GM20431 (cell line): ENCODE results near the gene STYK1.
"Not testable (repeated sequence)": the region's sequence is repeated elsewhere in the genome, so short reads cannot be mapped to it uniquely, and the experiment has no call there.

Experiments
- in situ Hi-C: fragments of 300-500 bp; cut with MseI, MboI; formaldehyde crosslinking; loops from one replicate; pipeline ENCODE4 v1.15.0; 2020; ENCODE audit warnings: low sequenced_read_pairs; ENCODE audit not compliant: unreplicated experiment

STYK1 gene

DNA sequence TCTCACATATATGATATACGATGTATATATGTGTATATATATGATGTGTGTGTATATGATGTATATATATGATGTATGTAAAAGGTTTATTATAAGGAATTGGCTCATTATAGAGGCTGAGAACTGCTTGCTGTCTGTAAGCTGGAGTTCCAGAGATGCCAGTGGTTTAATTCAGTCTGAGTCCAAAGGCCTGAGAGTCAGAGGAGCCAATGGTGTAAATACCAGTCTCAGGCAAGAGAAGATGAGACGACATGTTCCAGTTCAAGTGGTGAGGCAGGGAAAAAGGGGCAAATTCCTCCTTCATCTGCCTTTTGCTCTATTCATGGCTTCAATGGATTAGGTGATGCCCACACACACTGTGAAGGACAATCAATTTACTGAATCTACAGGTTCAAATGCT, 17.1 kb upstream of the STYK1 start:
- in situ Hi-C loops = no loop called here

DNA sequence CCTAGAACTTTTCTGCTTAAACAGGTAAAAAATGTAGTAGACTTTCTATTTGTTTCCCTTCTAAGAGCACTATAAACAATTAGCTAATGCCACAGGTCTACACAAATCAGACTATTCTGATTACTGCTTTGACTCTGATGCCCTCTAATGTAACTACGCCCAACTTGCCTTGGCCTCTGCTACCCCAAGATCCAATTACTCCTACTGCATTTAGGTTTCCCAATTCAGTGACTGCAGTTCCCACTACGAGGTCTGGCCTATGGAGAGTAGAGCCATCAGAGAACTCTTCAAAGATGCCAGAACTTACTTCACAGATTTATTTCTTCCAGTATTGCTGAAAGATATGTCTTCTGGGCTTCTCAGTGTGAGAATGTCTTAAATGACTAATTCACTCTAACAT, 15.3 kb upstream of the STYK1 start:
- in situ Hi-C loops = no loop called here

DNA sequence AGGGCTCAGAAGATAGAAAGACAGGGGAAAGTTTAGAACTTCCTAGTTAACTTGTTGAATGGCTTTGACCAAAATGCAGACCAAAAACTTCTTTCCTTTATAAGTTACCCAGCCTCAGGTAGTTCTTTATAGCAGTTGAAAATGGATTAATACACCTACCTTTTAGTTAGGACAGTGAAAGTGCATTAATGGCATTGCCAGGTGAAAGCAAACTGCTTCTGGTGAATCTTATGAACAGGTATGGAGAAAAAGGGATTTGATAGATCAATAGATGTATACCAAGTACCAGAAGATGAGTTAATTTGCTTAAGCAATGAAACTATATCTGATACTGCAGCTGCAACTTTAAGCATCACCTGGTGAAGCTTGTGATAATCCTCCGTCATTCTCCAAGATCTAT, 14.2 kb upstream of the STYK1 start:
- in situ Hi-C loops = no loop called here

DNA sequence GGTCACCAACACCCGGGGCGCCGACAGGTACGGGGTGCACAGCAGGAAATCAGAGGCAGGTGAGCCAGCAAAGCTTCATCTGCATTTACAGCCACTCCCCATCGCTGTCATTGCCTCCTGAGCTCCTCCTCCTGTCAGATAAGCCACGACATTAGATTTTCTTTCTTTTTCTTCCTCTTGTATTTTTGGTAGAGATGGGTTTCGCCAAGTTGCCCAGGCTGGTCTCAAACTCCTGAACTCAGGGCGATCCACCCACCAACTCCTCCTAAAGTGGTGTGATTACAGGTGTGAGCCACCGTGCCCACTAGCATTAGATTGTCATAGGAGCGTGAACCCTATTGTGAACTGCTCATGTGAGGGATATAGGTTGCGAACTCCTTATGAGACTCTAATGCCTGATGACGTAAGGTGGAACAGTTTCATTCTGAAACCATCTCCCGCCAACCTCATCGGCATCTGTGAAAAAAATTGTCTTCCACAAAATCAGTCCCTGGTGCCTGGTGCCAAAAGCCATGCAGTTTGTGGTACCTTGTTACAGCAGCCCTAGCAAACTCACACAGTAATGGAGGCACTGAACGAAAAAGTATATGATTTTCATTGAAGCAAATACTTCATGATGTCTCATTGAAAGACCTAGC, 1.5 kb downstream of the STYK1 start:
- in situ Hi-C loops = no loop called here

DNA sequence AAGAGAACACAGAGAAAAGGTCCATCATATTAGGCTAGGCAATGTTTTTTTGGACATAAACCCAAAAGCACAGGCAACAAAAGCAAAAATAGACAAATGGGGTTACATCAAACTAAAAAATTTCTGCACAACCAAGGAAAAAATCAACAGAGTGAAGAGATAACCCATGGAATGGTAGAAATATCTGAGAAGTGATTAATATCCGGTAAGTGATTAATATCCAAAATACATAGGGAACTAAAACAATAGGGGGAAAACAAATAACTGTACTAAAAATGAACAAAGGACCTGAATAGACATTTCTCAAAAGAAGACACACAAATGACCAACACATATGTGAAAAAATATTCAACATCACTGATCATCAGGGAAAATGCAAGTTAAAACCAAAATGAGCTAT, 4.3 kb downstream of the STYK1 start:
- in situ Hi-C loops = no loop called here

DNA sequence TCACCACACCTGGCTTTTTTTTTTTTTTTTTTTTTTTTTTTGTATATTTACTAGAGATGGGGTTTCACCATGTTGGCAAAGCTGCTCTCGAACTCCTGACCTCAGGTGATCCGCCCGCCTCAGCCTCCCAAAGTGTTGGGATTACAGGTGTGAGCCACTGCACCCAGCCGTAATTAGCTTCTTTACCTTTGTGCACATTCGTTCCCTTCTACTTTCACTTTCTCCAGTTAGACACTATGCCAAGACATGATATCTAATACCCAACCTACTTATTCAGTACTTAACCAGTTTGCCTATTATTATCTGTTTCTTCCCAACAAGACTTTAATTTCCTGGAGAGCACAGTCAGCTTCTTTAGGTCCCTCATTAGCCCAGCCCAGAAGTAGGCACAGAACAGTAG, 5.3 kb downstream of the STYK1 start:
- in situ Hi-C loops = no loop called here

DNA sequence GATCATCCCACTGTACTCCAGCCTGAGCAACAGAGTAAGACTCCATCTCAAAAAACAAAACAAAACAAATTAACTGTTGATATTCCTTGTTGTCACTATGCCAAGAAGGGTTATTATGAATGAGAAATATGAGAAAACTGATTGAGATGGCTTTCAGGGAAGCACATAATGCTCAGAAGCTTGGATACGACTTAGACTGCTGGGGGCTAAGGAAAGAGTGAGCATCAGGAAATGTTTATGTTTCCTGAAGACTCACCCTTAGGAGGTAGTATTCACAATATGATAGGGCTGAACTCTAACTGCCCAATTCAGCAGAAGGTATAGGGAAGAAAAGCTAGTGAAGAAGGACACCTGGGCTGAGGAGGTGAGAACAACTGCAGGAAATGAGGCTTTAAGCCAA, 6.3 kb downstream of the STYK1 start:
- in situ Hi-C loops = no loop called here

DNA sequence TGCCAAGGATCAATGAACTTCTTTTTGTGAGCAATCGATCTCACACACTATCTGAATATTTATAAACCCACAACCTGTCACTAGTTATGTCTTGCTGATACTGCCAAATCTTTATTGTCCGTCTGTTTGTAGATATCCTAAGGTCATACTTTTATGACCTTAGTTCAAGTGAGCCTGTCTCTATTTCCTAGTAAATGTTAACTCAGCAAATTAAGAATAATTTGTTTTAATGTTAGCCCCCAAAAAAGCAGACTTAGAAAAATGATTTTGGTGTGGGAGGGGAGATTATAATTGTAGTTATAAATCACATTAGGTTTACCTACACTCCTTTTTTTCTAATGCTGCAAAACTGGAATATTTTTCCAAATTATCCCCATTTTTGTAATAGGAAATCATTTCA, 9.4 kb downstream of the STYK1 start:
- in situ Hi-C loops = no loop called here

DNA sequence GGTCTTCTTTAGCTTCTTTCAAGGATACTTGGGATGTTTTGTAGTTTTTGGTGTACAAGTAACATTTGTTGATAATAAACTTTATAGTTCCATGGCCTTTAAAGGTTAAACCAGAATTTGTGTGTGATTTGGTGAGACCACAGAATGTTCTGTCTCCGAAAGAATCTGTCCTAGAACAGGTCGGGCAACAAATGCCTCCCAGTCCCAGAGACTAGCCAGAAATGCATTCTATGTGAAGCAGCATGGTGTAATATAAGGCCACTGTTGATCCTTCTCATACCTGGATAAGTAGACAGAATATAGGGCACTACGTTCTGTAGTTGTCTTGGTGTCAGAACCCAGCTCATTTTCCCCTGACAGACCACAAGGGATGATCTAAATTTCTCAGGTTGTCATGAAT, 10.0 kb downstream of the STYK1 start:
- in situ Hi-C loops = no loop called here

DNA sequence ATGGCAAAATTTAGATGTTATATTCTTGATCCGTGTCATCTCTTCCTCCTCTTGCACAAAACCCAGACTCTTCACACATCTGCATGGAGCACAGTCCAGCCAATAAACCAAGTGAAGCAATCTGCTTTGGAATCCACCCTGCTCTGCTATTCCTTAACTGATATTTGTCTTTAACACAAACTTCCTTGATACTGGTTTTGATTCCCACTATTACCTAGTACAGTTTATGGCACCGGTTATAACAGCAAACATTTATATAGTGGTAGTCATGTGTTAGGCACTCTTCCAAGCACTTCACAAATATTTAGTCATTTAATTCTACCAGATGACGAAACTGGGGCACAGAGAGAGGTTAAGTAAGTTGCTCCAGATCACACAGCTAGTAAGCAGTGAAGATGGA, 12.5 kb downstream of the STYK1 start:
- in situ Hi-C loops = no loop called here

DNA sequence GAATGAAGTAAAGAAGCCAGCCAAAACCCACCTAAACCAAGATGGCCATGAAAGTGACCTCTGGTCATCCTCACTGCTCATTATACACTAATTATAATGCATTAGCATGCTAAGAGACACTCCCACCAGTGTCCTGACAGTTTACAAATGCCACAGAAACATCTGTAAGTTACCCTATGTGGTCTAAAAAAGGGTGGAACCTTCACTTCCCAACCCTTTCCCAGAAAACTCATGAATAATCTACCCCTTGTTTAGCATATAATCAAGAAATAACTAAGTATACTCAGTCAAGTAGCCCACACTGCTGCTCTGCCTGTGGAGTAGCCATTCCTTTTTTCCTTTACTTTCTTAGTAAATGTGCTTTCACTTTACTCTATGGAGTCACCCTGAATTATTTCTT, 19.8 kb downstream of the STYK1 start:
- in situ Hi-C loops = no loop called here

DNA sequence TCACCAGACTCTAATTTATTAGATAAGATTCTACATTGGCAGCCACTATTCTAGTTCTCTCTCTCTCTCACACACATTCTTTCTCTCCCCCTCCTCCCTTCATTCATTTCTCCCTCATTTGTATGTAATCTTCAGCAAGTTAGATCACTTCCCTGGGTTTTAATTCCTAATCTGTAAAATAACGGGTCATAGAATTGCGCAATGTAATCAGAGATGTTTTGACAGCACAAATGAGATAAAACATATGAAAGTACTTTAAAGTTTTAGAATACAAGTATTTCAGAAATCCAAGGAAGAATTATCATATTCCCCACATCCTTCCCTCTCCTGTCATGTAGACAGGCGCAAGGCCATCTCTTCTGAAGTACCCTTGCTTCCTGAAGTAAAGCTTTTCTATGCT, 21.7 kb downstream of the STYK1 start:
- in situ Hi-C loops = no loop called here

DNA sequence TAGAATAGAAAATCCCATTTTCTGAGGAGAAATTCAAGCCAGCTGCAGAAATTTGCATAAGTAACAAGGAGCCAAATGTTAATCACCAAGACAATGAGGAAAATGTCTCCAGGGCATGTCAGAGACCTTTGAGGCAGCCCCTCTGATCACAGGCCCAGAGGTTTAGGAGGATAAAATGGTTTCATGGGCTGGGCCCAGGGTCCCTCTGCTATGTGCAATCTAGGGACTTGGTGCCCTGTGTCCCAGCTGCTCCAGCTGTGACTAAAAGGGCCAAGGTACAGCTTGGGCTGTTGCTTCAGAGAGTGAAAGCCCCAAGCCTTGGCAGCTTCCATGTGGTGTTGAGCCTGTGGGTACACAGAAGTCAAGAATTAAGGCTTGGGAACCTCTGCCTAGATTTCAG, 27.3 kb downstream of the STYK1 start:
- in situ Hi-C loops = not testable (repeated sequence)

DNA sequence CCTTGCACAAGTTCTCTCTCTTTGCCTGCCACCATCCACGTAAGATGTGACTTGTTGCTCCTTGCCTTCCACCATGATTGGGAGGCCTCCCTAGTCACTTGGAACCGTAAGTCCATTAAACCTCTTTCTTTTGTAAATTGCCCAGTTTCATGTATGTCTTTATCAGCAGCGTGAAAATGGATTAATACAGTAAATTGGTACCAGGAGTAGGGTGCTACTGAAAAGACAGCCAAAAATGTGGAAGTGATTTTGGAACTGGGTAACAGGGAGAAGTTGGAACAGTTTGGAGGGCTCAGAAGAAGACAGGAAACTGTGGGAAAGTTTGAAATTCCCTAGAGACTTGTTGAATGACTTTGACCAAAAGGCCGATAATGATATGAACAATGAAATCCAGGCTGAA, 27.9 kb downstream of the STYK1 start:
- in situ Hi-C loops = no loop called here

DNA sequence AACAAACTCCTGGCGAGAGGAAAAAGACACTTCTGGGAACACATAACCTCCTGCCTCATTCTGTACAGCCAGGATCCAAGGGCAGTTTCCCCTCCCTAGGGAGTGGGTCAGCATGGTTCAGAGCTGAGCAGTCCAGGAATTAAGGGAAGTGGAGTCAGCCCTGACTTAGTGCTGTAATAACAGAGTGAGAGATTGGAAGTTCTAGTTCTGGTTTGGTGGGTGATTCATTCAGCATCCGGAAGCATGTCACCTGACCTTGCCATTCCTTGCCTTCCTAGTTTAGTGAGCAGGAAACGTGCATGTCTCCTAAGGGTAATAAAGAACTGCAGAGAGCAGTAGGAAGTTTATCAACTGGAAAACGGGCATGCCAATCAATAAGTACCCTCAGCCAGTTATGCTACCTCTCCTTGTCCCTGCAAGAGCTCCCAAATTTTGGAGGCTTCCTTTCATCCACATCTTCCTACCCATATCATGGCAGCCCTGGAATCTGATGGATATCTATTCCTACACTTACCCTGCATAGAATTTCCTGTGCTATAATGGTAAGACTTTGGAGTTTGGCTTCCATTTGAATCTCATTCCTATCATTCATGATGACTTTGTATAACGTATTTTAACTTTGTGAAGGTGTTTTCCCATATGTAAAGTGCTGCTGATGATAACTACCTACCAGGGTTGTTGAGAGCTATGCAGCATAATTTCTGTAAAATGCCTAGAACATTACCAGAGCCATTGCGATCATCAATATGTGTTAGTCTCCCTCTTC, 31.9 kb downstream of the STYK1 start:
- in situ Hi-C loops = no loop called here

DNA sequence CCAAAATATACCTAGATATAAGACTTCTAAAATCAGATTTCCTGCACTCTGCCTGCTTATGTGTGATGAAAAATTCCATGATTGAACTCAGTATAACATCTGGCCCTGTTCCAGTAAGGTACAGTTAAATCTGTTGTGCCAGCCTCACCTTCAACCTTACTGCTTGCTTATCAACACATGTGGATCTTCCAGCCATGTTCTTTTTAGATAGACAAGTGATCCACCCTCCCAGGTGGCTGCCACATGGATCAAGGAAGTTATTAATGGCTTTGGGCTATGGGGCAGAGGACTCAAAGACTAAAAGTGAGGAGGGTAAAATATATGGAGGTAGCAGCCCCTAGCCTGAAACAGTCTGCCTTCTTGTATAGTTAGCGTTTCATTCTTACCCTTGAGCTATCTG, 35.1 kb downstream of the STYK1 start:
- in situ Hi-C loops = no loop called here

DNA sequence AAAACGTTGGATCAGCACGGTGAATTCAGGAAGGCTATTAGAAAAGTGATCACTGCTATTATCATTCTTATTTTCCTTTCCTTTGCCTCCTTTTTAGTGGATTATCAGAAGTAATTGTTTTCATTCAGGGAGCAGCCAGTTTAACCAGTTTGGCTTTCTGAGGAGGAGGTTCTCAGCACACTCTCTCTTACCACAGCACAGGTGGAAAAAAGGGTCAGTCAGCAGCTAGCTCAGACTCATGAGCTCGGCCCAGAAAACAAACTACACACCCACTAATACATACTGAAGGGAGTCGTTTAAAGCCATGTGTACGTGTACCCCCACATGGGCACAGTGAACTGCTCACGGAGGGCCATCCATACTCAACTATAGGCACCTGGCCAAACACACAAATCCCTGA, 37.2 kb downstream of the STYK1 start:
- in situ Hi-C loops = no loop called here

DNA sequence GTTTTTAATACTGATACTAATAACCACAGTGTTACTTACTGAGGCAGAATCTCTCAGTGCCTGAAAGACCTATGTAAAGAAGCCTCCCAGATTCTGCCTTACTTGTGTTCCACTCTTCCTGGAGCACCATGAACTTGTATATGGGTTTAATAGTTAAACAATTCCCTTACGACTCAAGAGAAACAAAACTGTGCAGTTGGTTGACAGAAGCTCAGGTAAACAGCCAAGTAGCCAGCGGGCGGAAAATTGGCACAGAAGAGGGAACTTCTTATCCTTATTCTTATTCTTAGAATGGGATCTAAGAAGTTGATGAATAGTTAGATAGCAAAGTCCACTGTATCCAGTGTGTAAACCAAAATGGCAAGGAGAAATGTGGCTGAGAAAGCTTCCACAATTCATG, 37.7 kb downstream of the STYK1 start:
- in situ Hi-C loops = no loop called here

DNA sequence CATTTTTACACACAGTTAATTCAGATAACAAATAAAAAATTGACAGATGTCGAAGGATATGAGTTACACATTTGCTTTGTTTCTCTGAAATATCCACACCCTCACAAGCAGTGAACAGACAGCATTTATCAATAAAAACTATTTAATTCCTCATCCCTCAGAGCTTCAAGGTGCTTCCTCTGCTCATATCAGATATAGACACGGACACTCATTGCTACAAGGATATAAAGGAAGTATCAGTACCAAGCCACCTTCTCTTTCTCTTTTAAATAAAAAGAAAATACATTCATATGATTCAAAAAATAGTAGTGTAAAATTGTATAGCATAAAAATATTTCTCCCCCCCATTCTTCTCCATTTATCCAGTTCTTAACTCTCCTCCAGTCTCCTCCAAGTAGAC, 38.5 kb downstream of the STYK1 start:
- in situ Hi-C loops = no loop called here

DNA sequence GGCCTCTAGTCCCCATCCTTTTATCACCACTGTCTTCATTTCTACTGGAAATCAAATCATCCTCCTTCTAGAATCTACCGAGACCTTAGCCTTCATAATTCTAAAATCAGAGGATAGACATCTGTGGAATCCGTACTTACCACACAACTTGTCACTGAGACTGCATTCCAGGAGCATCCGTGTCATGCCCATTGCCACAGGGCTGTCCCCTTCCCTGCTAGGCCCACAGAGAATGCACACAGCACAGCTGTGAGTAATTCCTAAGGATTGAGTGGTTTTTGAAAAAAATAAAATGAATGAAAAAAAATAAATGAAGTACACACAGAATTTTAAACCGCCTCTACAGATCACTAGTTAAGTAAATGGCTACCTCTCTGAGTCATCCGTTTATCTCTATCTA, 39.4 kb downstream of the STYK1 start:
- in situ Hi-C loops = no loop called here

DNA sequence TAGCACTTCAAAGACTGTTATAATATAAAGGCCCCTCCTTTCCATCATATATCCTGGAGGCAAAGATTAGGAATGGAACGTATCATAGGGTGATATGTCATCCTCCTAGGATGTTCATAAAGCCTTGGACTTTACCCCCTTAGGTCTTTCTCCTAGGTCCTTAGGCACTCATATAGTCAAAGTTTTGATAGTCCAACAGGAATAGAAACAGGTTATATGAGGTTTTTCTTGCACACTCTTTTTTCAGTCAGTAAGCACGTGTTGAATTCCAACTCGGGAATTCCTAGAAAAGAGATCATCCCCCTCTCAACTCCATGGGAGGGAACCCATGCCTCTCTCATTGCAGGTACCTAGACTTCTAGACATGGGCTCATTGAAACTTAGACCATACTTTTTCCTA, 40.3 kb downstream of the STYK1 start:
- in situ Hi-C loops = no loop called here

DNA sequence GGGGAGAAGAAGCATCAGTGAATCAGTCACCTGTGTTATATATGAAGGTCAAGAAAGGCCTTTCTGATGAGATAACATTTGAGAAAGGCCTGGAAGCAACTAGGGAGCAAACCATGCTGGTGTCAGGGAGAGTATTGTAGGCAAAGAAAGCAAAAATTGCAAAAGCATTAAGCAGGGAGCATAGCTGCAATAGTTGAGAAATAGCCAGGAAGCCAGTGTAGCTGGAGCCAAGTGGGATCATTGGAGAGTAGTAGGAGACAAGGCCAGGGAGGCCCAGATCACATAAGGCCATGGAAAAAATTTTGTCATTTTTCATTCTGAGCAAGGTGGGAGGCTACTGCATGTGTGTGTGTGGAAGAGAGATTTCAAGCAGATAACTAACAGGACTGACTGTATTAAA, 41.6 kb downstream of the STYK1 start:
- in situ Hi-C loops = no loop called here
